ACC112 (cell line): ENCODE results near the gene BNIP3.
A peak's percentile ranks its signal among the peaks of the same experiment; 100 is the strongest.

Experiments used
- H2AFZ ChIP-seq: fragments of 200-600 bp; sonication (generic); one replicate; pipeline ENCODE4 v1.6.0; 2017; ENCODE audit warnings: antibody characterized with exemption, low read length; ENCODE audit not compliant: unreplicated experiment
- H3K27ac ChIP-seq: fragments of 200-600 bp; sonication (generic); 2 replicates; pipeline ENCODE4 v1.5.1; 2014; ENCODE audit warnings: low read depth, mild to moderate bottlenecking, antibody characterized with exemption, low read length, moderate library complexity
- H3K27me3 ChIP-seq: fragments of 200-600 bp; sonication (generic); 2 replicates; pipeline ENCODE4 v1.6.1; 2014; ENCODE audit warnings: mild to moderate bottlenecking, antibody characterized with exemption, low read length, moderate library complexity, mixed read lengths; ENCODE audit not compliant: insufficient read depth
- H3K36me3 ChIP-seq: fragments of 200-600 bp; sonication (generic); 2 replicates; pipeline ENCODE4 v1.6.1; 2016; ENCODE audit warnings: mild to moderate bottlenecking, antibody characterized with exemption, low read length, moderate library complexity, mixed read lengths; ENCODE audit not compliant: insufficient read depth
- H3K4me1 ChIP-seq: fragments of 200-600 bp; sonication (generic); one replicate; pipeline ENCODE4 v1.6.1; 2016; ENCODE audit warnings: low read length, mixed read lengths; ENCODE audit not compliant: insufficient read depth, unreplicated experiment, control insufficient read depth
- H3K4me3 ChIP-seq: fragments of 200-600 bp; sonication (generic); 2 replicates; pipeline ENCODE4 v1.5.1; 2014; ENCODE audit warnings: mild to moderate bottlenecking, low read depth, low read length
- H3K79me2 ChIP-seq: fragments of 200-600 bp; sonication (generic); one replicate; pipeline ENCODE4 v1.6.0; 2016; ENCODE audit warnings: low read length; ENCODE audit not compliant: control insufficient read depth, unreplicated experiment, insufficient read depth

Gene BNIP3

GRCh38 chr10:131981429-131982184 lies at the start of gene BNIP3:
BNIP3 (minus strand) TSS chr10:131981923; CDS start chr10:131981806, 117 bp downstream.
- Histone ChIP-seq H3K27ac (peak within 1 kb of the TSS; percentile 25), H3K4me3 (peak within 1 kb of the TSS; percentile 98), H3K4me1 (peaks cover 35% of the 10 kb centered on the region), H2AFZ (peak within 1 kb of the TSS; percentile 98), H3K27me3 (no peaks in the 10 kb centered on the region), H3K79me2 (peaks cover 59% of the 10 kb centered on the region), H3K36me3 (peaks cover 9% of the 10 kb centered on the region; the same call in 1 of the 2 replicates)

- Histone ChIP-seq H3K27ac (no peak overlapping the region), H3K4me1 (no peaks in the 10 kb centered on the region), H3K4me3 (no peak overlapping the region), H2AFZ (no peak overlapping the region), H3K36me3 (no peaks in the 10 kb centered on the region), H3K27me3 (peaks cover 68% of the 10 kb centered on the region), H3K79me2 (no peaks in the 10 kb centered on the region)
These were observed 49.3 kb upstream of the BNIP3 start for GRCh38 chr10:132030898-132031463.

- Histone ChIP-seq H3K27me3 (peaks cover 52% of the 10 kb centered on the region), H3K27ac (no peak overlapping the region)
These were observed 47.0 kb upstream of the BNIP3 start for GRCh38 chr10:132028706-132029105.

GRCh38 chr10:132027423-132027983 lies 45.8 kb upstream of the BNIP3 start:
- Histone ChIP-seq H3K36me3 (no peaks in the 10 kb centered on the region), H3K27me3 (peaks cover 40% of the 10 kb centered on the region), H3K79me2 (no peaks in the 10 kb centered on the region), H3K27ac (no peak overlapping the region), H3K4me3 (no peak overlapping the region), H3K4me1 (no peaks in the 10 kb centered on the region), H2AFZ (no peak overlapping the region)

More at GRCh38 chr10:132028706-132029105, 47.0 kb upstream of the BNIP3 start:
- H2AFZ ChIP-seq: no peak overlapping the region
- H3K4me3 ChIP-seq: no peak overlapping the region
- no peaks in the 10 kb centered on the region for H3K36me3 ChIP-seq
- no peaks in the 10 kb centered on the region for H3K4me1 ChIP-seq
- H3K79me2 ChIP-seq: no peaks in the 10 kb centered on the region

- peak overlapping the region; percentile 71 for H2AFZ ChIP-seq
- peak overlapping the region; percentile 74 for H3K4me3 ChIP-seq
- H3K36me3 ChIP-seq: no peaks in the 10 kb centered on the region
- H3K27me3 ChIP-seq: peaks cover 9% of the 10 kb centered on the region; the same call in 1 of the 2 replicates
- no peak overlapping the region for H3K27ac ChIP-seq
- no peaks in the 10 kb centered on the region for H3K79me2 ChIP-seq
- H3K4me1 ChIP-seq: no peaks in the 10 kb centered on the region
These were observed 41.5 kb upstream of the BNIP3 start for GRCh38 chr10:132023092-132023811.

GRCh38 chr10:132022241-132022640 lies 40.5 kb upstream of the BNIP3 start:
- H3K27ac ChIP-seq: no peak overlapping the region
- no peaks in the 10 kb centered on the region for H3K4me1 ChIP-seq
- no peaks in the 10 kb centered on the region for H3K36me3 ChIP-seq
- H3K27me3 ChIP-seq: peaks cover 9% of the 10 kb centered on the region
- H2AFZ ChIP-seq: no peak overlapping the region
- H3K4me3 ChIP-seq: no peak overlapping the region
- no peaks in the 10 kb centered on the region for H3K79me2 ChIP-seq

- H3K27me3 ChIP-seq: peaks cover 15% of the 10 kb centered on the region
- H2AFZ ChIP-seq: no peak overlapping the region
- no peaks in the 10 kb centered on the region for H3K36me3 ChIP-seq
- H3K79me2 ChIP-seq: no peaks in the 10 kb centered on the region
- no peaks in the 10 kb centered on the region for H3K4me1 ChIP-seq
- H3K4me3 ChIP-seq: no peak overlapping the region
- no peak overlapping the region for H3K27ac ChIP-seq
These were observed 39.9 kb upstream of the BNIP3 start for GRCh38 chr10:132021504-132022143.

GRCh38 chr10:132021046-132021445 lies 39.3 kb upstream of the BNIP3 start:
- Histone ChIP-seq H3K4me3 (no peak overlapping the region), H3K4me1 (no peaks in the 10 kb centered on the region), H3K27ac (no peak overlapping the region), H3K27me3 (peaks cover 21% of the 10 kb centered on the region), H3K36me3 (no peaks in the 10 kb centered on the region), H3K79me2 (no peaks in the 10 kb centered on the region), H2AFZ (no peak overlapping the region)

GRCh38 chr10:132020456-132020855 lies 38.7 kb upstream of the BNIP3 start:
- H3K4me1 ChIP-seq: no peaks in the 10 kb centered on the region
- no peaks in the 10 kb centered on the region for H3K79me2 ChIP-seq
- no peak overlapping the region for H2AFZ ChIP-seq
- no peaks in the 10 kb centered on the region for H3K36me3 ChIP-seq
- no peak overlapping the region for H3K4me3 ChIP-seq
- no peak overlapping the region for H3K27ac ChIP-seq
- peaks cover 23% of the 10 kb centered on the region for H3K27me3 ChIP-seq

GRCh38 chr10:132019366-132019765 lies 37.6 kb upstream of the BNIP3 start:
- H3K27ac ChIP-seq: no peak overlapping the region
- H3K36me3 ChIP-seq: no peaks in the 10 kb centered on the region
- no peak overlapping the region for H3K4me3 ChIP-seq
- H3K79me2 ChIP-seq: no peaks in the 10 kb centered on the region
- H3K4me1 ChIP-seq: no peaks in the 10 kb centered on the region
- H3K27me3 ChIP-seq: peaks cover 22% of the 10 kb centered on the region
- H2AFZ ChIP-seq: no peak overlapping the region
